Measurements from ENCODE around the gene CD300LB. TPM values are rescaled to one million over a fixed set of nuclear protein-coding genes. Genes with fewer than 3 reads are reported as not detected.

The CD300LB gene
- polyA plus RNA-seq, 1 donor (not counting 4 experiments of a cell fraction or from before 2014, with no cell fraction given), result not detected

- H3K9ac ChIP-seq (ENCODE audit: control insufficient read depth, extremely low read depth, insufficient read depth, low read length), result no peak overlapping the region
- dilution Hi-C loops (cut with MboI; ENCODE audit: extremely low pct_ligation_motif_present, low sequenced_read_pairs), result no loop called here
- no peaks in the 10 kb centered on the region for H3K4me1 ChIP-seq (ENCODE audit: control insufficient read depth, extremely low read depth, insufficient read depth, low read length)
- no peaks in the 10 kb centered on the region for H3K9me3 ChIP-seq (ENCODE audit: control insufficient read depth, low read depth, low read length)
- H3K36me3 ChIP-seq (ENCODE audit: control insufficient read depth in 2 of 2, extremely low read depth in 1 of 2, insufficient read depth in 2 of 2, low read length in 2 of 2), result no peaks in the 10 kb centered on the region
- TF ChIP-seq CTCF (optimal IDR thresholded peaks at IDR 0.05 in 1 of 3, IDR thresholded peaks at IDR 0.05 in 1 of 3, conservative IDR thresholded peaks at IDR 0.05 in 1 of 3; ENCODE audit: extremely low read depth in 1 of 3, insufficient read depth in 2 of 3, low read length in 3 of 3) (no peak), EZH2 (IDR thresholded peaks at IDR 0.05; ENCODE audit: low read length) (no peak)
- H3K4me2 ChIP-seq (ENCODE audit: control insufficient read depth, extremely low read depth, insufficient read depth, low read depth, low read length), result no peak overlapping the region
- H3K4me3 ChIP-seq (ENCODE audit: control insufficient read depth in 2 of 3, extremely low read depth in 1 of 3, insufficient read depth in 2 of 3, low read depth in 1 of 3, low read length in 3 of 3), result no peak overlapping the region
- FAIRE-seq (no peak), DNase-seq (ENCODE audit: low read depth, low spot score) (no peak)
- H3K27me3 ChIP-seq (ENCODE audit: control insufficient read depth, extremely low read depth, insufficient read depth, low read length), result peaks cover 17% of the 10 kb centered on the region
- no peak overlapping the region for H2AFZ ChIP-seq (ENCODE audit: control insufficient read depth, low read length)
- no peaks in the 10 kb centered on the region for H3K79me2 ChIP-seq (ENCODE audit: control insufficient read depth, insufficient read depth, low read length)
- no peaks in the 10 kb centered on the region for H3K9me1 ChIP-seq (ENCODE audit: control insufficient read depth, extremely low read depth, insufficient read depth, low read length)
- no peaks in the 10 kb centered on the region for H4K20me1 ChIP-seq (ENCODE audit: control insufficient read depth, extremely low read depth, insufficient read depth, low read length)
- H3K27ac ChIP-seq (ENCODE audit: control insufficient read depth, insufficient read depth, low read length), result no peak overlapping the region
Observed at GRCh38 chr17:74480290-74480689, 51.0 kb downstream of the CD300LB start.

GRCh38 chr17:74478420-74479100 is 52.7 kb downstream of the CD300LB start:
- no peak for DNase-seq (ENCODE audit: low read depth, low spot score)
- Histone ChIP-seq H3K4me1 (ENCODE audit: control insufficient read depth, extremely low read depth, insufficient read depth, low read length) (no peaks in the 10 kb centered on the region), H3K9ac (ENCODE audit: control insufficient read depth, extremely low read depth, insufficient read depth, low read length) (no peak overlapping the region), H3K9me1 (ENCODE audit: control insufficient read depth, extremely low read depth, insufficient read depth, low read length) (no peaks in the 10 kb centered on the region), H3K9me3 (ENCODE audit: control insufficient read depth, low read depth, low read length) (no peaks in the 10 kb centered on the region), H3K27me3 (ENCODE audit: control insufficient read depth, extremely low read depth, insufficient read depth, low read length) (peaks cover 17% of the 10 kb centered on the region), H3K27ac (ENCODE audit: control insufficient read depth, insufficient read depth, low read length) (no peak overlapping the region), H2AFZ (ENCODE audit: control insufficient read depth, low read length) (no peak overlapping the region), H3K36me3 (ENCODE audit: control insufficient read depth in 2 of 2, extremely low read depth in 1 of 2, insufficient read depth in 2 of 2, low read length in 2 of 2) (no peaks in the 10 kb centered on the region), H3K4me2 (ENCODE audit: control insufficient read depth, extremely low read depth, insufficient read depth, low read depth, low read length) (no peak overlapping the region), H3K4me3 (ENCODE audit: control insufficient read depth in 2 of 3, extremely low read depth in 1 of 3, insufficient read depth in 2 of 3, low read depth in 1 of 3, low read length in 3 of 3) (no peak overlapping the region), H3K79me2 (ENCODE audit: control insufficient read depth, insufficient read depth, low read length) (no peaks in the 10 kb centered on the region), H4K20me1 (ENCODE audit: control insufficient read depth, extremely low read depth, insufficient read depth, low read length) (no peaks in the 10 kb centered on the region)
- TF ChIP-seq EZH2 (IDR thresholded peaks at IDR 0.05; ENCODE audit: low read length) (no peak), CTCF (optimal IDR thresholded peaks at IDR 0.05 in 1 of 3, IDR thresholded peaks at IDR 0.05 in 1 of 3, conservative IDR thresholded peaks at IDR 0.05 in 1 of 3; ENCODE audit: extremely low read depth in 1 of 3, insufficient read depth in 2 of 3, low read length in 3 of 3) (no peak)
- no peak for FAIRE-seq
- dilution Hi-C loops (cut with MboI; ENCODE audit: extremely low pct_ligation_motif_present, low sequenced_read_pairs), result no loop called here

Data from keratinocyte (primary cell).